ENCODE data around the gene CYSLTR2.

GRCh38 chr13:48738311-48738710 lies 84.6 kb downstream of the CYSLTR2 start:
- TF ChIP-seq, protein P1, sequence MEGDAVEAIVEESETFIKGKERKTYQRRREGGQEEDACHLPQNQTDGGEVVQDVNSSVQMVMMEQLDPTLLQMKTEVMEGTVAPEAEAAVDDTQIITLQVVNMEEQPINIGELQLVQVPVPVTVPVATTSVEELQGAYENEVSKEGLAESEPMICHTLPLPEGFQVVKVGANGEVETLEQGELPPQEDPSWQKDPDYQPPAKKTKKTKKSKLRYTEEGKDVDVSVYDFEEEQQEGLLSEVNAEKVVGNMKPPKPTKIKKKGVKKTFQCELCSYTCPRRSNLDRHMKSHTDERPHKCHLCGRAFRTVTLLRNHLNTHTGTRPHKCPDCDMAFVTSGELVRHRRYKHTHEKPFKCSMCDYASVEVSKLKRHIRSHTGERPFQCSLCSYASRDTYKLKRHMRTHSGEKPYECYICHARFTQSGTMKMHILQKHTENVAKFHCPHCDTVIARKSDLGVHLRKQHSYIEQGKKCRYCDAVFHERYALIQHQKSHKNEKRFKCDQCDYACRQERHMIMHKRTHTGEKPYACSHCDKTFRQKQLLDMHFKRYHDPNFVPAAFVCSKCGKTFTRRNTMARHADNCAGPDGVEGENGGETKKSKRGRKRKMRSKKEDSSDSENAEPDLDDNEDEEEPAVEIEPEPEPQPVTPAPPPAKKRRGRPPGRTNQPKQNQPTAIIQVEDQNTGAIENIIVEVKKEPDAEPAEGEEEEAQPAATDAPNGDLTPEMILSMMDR (IDR thresholded peaks at IDR 0.05): no peak
- TF ChIP-seq POLR2A (IDR thresholded peaks at IDR 0.05) (no peak), EP300 (IDR thresholded peaks at IDR 0.05; ENCODE audit: low read depth) (no peak)

Data from transverse colon (tissue), 3 donors.